ENCODE data around the gene AP1S3.

DNA sequence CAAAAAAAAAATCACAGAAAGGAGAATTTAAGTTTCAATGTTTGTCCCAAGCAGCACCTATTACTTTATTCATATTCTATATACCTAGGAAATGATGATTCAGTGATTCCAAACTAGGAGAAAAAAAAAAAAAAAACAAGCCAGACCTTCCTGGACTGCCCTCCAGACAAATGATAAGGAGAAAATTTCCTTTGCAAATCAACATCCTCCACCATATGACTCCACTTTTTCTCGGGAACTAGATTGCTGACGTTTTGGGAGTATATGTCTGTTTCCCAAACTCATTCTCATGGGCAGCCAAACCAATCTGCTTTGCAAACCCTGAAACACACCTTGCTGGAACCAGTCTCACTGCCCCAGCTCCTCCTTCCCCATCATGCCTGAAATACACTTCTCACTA, 16.8 kb downstream of the AP1S3 start:
- TF ChIP-seq, protein P1, sequence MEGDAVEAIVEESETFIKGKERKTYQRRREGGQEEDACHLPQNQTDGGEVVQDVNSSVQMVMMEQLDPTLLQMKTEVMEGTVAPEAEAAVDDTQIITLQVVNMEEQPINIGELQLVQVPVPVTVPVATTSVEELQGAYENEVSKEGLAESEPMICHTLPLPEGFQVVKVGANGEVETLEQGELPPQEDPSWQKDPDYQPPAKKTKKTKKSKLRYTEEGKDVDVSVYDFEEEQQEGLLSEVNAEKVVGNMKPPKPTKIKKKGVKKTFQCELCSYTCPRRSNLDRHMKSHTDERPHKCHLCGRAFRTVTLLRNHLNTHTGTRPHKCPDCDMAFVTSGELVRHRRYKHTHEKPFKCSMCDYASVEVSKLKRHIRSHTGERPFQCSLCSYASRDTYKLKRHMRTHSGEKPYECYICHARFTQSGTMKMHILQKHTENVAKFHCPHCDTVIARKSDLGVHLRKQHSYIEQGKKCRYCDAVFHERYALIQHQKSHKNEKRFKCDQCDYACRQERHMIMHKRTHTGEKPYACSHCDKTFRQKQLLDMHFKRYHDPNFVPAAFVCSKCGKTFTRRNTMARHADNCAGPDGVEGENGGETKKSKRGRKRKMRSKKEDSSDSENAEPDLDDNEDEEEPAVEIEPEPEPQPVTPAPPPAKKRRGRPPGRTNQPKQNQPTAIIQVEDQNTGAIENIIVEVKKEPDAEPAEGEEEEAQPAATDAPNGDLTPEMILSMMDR (IDR thresholded peaks at IDR 0.05; ENCODE audit: low read length), result no peak
- no peak for TF ChIP-seq EZH2 (IDR thresholded peaks at IDR 0.05; ENCODE audit: borderline replicate concordance, low read length)
